Ureter (tissue), 1 donor: ENCODE measurements around the gene FSIP1. TPM values are rescaled to one million over a fixed set of nuclear protein-coding genes. Genes with fewer than 3 reads are reported as not detected.

Experiments used
- DNase-seq: peaks from one replicate; pipeline ENCODE4 v3.0.0-alpha.2; 2020; ENCODE audit warnings: low spot score
- total RNA-seq: library from RNA; stranded (reverse); gene quantifications from one replicate; pipeline ENCODE4 v1.2.4, GENCODE V29; 2023
- donor health status: DM: yes; HTN: yes; CAD: no.

Gene FSIP1
- total RNA-seq, 1 donor from 2014 or later, result 1.4 TPM

DNA sequence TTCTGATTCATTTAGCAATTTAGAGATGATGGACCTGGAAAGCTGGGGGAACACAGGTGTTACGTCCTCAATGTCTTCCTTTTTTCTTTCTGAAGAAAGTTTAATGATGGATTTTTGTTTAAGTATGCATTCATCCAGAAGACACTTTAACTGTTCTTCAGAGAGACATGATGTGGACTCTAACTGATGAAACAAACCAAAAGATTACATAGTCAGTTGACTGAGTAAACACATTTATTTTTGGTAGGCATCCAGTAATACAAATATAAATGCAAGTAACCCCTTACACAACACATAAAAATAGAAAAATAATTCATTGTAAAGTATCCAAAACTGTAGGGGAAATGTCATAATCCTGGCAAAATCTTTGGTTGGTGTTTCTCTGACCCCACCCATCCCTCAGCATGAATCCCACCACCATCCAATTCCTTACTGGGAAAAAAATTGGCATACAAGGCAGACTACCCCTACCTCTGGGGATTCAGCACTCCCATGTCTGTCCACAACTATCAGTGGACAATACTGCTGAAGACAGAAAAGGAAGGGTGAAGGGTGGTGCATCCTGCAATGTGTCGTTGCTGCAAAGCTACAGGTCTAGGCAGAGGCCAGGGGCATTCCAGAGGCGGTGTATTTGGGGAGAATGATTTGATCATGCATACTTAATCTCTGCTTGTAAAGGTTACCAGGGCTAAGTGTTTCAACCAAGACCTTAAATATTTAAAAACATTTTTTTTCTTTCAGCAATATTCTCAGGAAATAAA is 164.4 kb downstream of the FSIP1 start:
- no peak for DNase-seq

DNA sequence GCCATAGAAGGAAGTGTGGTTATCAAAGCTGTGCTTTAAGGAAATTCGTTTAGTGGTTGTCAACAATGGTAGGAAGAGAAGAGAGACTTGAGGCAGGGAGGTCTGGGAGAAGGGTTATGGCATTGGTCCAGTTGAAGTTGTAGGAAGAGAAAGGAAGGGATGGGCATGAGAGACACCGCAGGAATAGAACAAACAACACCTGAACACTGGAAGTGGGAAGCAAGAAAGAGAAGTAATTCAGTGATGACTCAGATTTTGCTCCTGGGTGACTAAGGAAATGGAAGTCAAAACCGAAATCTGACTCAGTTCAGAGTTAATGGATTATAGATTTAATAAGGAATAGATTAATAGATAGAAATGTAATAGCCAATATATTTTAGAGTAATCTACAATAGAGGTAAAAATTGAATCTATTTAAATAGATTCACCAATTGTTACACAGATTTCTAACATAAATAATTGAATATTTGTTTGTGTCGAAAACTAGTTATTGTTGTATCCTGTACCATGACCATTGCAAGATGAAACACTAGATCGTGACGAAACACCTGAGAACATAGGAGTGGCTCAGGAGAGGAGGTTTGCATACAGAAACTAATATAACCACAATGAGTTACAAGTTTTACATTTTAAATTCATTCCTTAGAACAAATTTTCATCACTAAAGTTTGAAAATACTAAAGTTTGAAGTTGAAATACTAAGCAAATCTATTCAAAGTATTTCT is 165.7 kb downstream of the FSIP1 start:
- no peak for DNase-seq

DNA sequence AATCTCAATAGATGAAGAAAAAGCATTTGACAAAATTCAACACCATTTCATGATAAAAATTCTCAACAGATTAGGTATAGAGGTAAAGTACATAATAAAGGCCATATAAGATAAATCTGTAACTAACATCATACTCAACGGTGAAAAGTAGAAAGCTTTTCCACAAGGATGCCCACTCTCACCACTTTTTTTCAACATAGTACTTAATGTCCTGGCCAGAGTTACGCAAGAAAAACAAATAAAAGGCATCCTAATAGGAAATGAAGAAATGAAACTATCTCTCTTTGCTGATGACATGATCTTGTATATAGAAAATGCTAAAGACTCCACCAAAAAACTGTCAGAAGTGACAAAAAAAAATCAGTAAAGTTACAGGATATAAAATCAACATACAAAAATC is 168.8 kb downstream of the FSIP1 start:
- DNase-seq, result no peak

DNA sequence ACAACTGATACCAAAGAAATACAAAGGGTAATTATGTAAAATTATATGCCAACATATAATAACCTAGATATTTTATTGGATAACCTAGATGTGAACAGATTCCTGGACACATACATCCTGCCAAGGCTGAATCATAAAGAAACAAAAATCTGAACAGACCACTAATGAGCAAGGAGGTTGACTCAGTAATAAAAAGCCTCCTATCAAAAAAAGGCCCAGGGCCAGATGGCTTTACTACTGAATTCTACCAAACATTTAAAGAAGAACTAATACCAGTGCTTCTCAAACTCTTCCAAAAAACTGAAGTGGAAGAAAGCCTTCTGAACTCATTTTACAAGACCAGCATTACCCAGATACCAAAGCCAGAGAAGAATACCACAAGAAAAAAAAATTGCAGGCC is 169.4 kb downstream of the FSIP1 start:
- no peak for DNase-seq

DNA sequence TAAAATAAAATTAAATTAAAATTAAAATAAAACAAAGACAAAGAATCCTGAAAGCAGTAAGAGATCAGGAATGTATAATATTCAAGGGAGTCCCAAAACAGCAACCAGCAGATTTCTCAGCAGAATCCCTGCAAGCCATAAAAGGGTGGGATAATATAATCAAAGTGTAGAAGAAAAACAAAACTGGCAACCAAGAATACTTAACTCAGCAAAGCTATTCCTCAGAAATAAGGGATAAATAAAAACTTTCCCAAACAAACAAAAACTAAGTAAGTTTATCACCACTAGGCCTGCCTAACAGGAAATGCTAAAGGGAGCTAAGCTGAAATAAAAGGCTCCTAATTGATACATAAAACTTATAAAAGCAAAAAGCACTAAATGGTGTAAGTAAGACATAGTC is 172.0 kb downstream of the FSIP1 start:
- DNase-seq, result no peak

DNA sequence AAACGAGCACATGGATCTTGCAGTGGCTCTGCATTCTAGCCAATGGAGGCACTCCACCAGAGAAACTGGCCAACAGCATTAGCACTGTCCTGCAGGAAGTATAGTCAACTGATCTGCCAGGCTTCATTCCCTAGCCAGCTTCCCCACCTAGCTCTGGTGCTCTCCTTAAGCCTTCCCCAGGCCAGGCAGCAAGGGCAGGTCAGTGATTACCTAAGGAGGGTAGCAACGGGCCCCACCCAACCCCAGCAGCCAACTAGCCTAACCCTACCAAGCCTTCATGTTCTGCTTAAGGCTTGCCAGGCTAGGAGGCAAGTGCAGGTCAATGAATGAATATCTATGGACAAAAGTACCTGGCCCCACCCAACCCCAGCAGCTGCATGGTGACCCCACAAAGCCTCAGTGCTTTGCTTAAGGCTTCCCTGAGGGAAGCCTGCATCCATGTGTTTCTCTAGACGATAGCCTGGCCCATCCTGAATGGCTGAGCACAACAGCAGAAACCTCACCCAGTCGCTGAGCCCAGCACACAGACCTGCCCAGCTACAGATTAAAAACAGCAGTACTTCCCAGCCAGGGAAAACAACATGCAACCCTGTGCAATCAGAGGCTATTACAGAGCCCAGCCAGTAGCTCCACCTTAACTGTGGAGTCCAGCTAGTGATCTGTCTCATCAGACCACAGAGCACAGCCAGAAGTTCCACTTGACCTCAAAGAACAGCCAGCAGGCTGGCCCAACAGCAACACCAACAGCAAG is 173.3 kb downstream of the FSIP1 start:
- no peak for DNase-seq

DNA sequence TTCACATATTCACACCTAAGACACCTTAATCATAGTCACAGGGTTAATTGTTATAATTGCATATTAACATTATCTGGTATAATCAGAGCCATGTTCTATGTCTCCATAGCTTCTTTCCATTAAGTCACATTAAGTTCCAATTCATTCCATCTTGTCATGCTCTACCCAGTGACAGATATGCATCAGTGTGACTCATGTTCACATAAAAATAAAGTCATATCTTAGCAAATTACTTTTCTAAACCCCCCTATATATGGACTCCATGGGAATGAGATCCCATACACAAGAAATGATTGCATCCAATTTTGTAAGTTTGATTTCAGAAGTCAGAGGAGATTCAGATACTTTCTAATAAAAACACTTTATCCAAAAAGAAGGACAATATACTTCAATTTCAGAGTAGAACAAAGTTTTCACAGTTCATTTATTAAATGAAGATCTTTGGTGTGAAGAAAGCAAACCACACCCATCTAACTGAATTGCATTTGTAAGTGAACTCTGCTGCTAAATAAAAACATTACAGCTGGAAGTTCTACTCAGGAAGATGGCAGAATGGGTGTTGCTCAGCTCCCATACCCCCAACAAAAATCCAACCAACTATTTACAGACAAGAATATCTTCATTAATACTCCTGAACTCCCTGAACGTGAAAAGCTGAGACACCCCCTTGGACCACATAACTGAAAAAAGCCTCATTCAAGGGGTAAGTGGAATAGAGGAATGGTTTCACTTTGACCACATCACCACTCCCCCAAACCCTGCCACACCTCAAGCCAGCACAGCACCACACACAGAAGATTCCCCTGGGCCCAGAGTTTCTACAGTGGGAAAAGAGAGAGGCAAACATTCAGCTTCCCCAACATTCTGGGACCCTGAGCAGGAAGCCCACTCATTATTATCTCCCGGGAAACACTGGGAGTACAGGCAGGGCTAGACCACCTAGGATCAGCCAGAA is 174.2 kb downstream of the FSIP1 start:
- DNase-seq, result no peak

DNA sequence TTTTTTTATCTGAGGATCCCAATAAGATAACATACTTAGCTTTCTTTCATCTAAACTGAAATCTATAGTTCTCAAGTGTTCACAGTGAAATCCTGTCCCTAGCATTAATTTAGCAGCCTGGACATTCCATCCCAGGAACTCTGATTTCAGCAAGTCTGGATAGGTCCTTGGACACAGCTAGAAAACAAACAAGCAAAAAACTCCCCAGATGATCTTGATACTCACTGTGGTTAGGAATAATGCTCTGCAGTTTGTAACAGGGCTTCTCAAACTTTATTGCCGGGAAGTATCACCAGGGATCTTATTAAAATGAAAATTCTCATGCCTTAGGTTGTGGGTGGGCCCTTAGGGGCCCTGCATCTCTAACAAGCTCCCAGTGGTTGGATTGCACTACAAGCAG is 177.5 kb downstream of the FSIP1 start:
- no peak for DNase-seq

DNA sequence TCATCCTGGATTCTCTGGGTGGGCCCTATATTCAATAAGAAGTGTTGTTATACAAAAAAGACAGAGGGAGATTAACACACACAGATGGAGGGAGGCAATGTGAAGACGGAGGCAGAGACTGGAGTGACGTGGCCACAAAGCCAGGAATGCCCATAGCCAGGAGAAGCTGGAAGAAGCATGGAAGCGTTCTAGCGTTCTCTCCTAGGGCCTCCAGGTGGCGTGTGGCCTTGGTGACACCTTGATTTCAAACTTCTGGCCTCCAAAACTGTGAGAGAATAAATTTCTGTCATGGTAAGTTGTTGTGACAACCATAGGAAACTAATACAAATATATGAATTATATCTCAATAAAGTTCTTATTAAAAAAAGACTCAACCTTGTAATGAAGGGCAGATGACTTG is 180.5 kb downstream of the FSIP1 start:
- no peak for DNase-seq

DNA sequence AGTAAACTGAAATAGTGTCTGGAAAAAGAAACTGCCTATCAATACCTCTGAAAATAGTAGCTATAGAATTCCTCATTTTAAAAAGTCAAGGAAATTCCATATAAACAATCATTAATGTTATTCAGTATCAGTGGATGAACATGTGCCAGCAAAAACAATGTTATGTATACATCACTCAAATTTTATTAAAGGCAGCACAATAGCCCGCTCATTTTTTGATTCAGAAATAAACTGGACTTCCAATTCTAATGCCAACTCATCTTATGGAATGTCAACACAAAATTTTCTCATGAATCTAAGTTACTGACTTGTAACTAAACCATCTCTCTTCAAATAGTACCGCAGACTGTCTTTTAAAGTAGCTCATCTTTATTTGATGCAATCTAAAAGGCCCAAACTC is 182.8 kb downstream of the FSIP1 start:
- DNase-seq, result no peak

DNA sequence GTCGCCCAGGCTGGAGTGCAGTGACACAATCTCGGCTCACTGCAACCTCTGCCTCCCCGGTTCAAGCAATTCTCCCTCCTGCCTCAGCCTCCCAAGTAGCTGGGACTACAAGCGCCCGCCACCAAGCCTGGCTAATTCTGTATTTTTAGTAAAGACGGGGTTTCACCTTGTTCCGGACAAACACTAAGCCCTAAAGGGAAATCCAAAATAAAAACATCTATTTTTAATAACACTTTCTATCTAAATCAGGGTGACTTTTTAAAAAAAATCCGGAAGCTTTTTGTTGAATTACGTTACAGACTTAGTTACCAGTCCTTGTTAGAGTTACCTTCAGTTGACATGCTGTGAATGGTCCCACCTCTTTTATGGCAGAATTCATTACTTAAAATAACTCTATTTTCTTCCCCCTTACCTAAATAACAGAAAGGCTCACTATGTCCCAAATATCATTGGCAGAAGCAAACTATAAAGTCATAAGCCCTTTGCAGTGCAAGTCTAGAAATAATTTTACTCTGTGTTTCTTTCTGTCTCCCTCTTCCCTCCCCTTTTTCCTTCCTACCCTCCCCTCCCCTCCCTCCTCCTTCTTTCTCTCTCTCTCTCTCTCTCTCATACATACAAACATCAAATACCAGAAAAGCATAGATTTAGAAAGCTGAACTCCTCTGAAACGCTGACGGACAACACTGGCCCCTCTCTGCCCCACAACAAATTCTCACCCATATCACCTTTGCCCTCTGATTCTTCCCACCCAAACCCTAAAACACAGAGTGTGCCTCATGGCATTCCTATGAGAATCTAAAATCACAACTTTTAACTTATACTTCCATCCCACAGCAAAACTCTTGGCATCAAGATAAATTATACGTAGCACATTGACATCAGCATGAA is 183.4 kb downstream of the FSIP1 start:
- no peak for DNase-seq

DNA sequence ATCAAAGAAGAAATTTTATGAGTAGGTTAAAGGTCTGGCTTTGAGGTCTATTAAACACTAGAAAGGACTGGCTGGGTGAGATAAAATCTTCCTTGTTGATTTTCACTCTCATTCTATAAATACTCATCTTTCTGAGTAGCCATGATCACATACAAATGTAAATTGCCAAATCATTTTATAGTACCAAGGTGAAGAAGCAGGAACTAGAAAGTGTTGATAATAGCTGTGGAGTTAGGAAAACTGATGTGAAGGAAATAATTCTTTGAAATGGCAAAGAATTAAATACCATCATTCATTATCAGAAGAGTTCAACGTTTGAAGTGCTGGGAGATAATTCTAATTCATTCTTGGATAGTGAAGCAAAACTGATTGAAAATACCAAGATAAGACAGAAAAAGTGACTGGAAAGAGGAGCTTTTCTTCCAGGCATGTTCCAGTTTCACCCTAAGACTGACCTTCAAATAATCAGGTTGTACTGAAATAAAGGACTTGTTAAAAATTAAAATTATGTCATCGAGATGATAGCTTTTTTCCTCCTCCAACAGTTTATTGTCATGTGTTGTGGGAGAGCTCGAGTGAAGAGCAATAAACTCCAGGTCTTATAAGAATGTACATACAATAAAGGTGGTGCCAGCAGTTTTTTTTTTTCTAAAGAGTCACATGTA is 184.3 kb downstream of the FSIP1 start:
- DNase-seq, result no peak

DNA sequence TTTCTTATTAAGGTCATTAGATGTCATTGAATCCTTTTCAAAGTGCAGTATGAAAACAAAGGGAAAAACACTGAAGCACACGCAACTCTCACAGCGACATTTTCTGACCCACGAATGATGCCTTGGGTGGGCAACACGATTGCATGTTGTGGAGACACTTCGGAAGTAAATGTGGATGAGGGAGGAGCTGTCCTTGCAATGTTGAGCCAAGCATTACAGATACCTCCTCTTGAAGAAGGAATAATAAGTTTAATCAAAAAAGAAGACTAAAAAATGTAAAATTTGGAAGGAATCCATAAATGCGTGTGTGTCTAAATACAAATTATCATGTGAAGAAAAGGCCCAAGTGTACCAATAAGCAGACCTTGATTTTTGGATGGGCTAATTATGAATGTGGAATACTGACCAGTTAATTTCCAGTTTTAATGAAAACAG is 184.9 kb downstream of the FSIP1 start:
- no peak for DNase-seq

DNA sequence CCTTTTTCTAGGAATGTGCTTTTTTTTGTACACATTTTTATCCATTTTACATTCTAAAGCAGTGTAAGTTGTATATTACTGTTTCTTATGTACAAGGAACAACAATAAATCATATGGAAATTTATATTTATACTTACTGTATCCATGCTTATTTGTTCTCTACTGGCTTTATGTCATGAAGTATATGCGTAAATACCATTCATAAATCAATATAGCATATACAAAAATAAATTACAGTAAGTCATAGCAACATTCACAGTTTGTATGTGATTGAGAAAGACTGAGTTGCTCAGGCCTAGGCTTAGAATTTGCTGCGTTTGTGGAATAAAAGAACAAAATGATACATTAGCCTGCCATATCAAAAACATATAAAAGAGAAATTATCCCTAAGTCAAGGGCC is 185.3 kb downstream of the FSIP1 start:
- no peak for DNase-seq

DNA sequence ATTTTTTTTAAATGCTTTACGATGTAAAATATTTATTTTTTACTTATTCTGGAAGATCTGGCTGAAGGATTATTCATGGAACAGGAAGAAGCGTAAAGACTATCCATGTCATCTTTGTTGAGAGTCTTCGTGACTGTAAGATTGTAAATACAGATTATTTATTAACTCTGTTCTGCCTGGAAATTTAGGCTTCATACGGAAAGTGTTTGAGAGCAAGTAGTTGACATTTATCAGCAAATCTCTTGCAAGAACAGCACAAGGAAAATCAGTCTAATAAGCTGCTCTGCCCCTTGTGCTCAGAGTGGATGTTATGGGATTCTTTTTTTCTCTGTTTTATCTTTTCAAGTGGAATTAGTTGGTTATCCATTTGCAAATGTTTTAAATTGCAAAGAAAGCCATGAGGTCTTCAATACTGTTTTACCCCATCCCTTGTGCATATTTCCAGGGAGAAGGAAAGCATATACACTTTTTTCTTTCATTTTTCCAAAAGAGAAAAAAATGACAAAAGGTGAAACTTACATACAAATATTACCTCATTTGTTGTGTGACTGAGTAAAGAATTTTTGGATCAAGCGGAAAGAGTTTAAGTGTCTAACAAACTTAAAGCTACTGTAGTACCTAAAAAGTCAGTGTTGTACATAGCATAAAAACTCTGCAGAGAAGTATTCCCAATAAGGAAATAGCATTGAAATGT is 186.1 kb downstream of the FSIP1 start:
- no peak for DNase-seq

DNA sequence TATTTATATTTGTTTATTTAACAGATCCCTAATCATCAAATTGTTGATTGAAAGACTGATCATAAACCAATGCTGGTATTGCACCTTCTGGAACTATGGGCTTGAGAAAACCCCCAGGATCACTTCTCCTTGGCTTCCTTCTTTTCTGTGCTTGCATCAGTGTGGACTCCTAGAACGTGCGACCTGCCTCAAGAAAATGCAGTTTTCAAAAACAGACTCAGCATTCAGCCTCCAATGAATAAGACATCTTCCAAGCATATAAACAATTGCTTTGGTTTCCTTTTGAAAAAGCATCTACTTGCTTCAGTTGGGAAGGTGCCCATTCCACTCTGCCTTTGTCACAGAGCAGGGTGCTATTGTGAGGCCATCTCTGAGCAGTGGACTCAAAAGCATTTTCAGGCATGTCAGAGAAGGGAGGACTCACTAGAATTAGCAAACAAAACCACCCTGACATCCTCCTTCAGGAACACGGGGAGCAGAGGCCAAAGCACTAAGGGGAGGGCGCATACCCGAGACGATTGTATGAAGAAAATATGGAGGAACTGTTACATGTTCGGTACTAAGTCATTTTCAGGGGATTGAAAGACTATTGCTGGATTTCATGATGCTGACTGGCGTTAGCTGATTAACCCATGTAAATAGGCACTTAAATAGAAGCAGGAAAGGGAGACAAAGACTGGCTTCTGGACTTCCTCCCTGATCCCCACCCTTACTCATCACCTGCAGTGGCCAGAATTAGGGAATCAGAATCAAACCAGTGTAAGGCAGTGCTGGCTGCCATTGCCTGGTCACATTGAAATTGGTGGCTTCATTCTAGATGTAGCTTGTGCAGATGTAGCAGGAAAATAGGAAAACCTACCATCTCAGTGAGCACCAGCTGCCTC is 187.1 kb downstream of the FSIP1 start:
- DNase-seq, result no peak

DNA sequence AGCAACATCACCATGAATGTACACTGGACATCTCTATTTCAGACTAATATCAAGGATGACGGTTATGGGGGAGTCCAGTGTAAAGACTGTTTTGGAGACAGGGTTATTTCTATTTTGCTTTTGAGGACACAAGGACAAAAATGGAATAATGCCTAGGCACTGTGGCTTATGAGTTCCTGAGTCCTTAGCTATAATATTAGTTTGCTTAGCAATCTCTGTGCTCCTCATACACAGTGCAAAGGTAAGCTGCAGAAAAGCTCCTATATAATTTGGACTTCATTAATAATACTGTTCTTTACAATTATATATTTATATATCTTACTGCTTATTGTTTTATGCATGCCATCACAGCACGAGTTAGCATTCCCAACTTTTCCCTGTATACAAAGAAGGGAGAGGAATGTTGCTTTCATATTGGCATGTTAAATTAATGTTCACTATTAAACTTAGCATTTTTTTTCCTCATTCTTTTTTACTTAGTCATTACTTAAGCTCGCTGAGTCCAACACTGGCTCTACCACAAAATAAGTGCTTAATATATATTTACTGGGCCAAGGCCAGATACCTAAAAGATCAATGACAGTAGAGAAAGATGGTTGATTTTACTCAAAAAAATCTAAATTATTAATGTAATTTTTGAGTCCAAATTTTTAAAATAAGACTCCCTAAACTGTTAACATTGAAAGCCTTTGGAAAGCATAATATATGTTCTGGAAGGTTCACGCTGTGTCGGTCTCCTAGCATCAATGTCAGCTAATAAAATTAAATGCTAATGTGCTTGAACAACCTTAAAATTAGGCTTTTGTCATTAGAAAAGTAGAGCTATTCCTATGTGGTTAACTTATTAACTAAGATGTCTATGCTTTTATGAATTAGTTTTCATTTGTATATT is 187.9 kb downstream of the FSIP1 start:
- DNase-seq, result no peak
